SU-DHL-6 (cell line): ENCODE results near the gene ALG9.

Experiments used
- CTCF ChIP-seq: fragments of 200-600 bp; sonication (generic); IDR thresholded peaks from one replicate; pipeline ENCODE4 v1.5.1; 2017; ENCODE audit warnings: antibody characterized with exemption, mild to moderate bottlenecking, low read length, moderate library complexity; ENCODE audit not compliant: insufficient read depth, poor library complexity, severe bottlenecking
- EZH2phosphoT487 ChIP-seq: fragments of 200-600 bp; sonication (generic), shearing (Covaris generic); conservative IDR thresholded peaks from 2 replicates; pipeline ENCODE4 v1.6.1; 2018; ENCODE audit warnings: mild to moderate bottlenecking, antibody characterized with exemption, low read length, moderate library complexity, mixed read lengths

- TF ChIP-seq CTCF (no peak), EZH2phosphoT487 (no peak)
Observed at GRCh38 chr11:111798279-111798678, 73.1 kb downstream of the ALG9 start.
